Measurements from ENCODE around the gene SPTBN1.

- TF ChIP-seq CTCF (IDR thresholded peaks at IDR 0.05; ENCODE audit: low read length) (no peak), EZH2 (IDR thresholded peaks at IDR 0.05; ENCODE audit: borderline replicate concordance, low read length) (no peak)
Measured at GRCh38 chr2:54420524-54421172, 35.5 kb upstream of the SPTBN1 start.

All from OCI-LY1 (cell line).